Fibroblast of mammary gland (primary cell): ENCODE results near the gene RGS2.
A peak's percentile ranks its signal among the peaks of the same experiment; 100 is the strongest.

ENCODE experiments used
- DNase-seq: peaks from one replicate; pipeline ENCODE4 v3.0.0-alpha.2; 2010; ENCODE audit warnings: low read depth
- H3K4me3 ChIP-seq: 2 replicates; pipeline ENCODE4 v1.5.1; 2011; ENCODE audit warnings: low read depth, mild to moderate bottlenecking, low read length, moderate library complexity; ENCODE audit not compliant: control insufficient read depth
- CTCF ChIP-seq: conservative IDR thresholded peaks from 2 replicates; pipeline ENCODE4 v1.5.1; 2011; ENCODE audit warnings: low read depth, low read length, inconsistent platforms; ENCODE audit not compliant: control insufficient read depth, insufficient read depth

RGS2 gene

GRCh38 chr1:192835116-192835515 lies 26.3 kb downstream of the RGS2 start:
- no peak for DNase-seq
- no peak overlapping the region for H3K4me3 ChIP-seq
- no peak for TF ChIP-seq CTCF

- no peak overlapping the region for H3K4me3 ChIP-seq
- TF ChIP-seq CTCF, result no peak
- DNase-seq, result no peak
Observed at GRCh38 chr1:192839162-192840066, 30.6 kb downstream of the RGS2 start.

- no peak overlapping the region for H3K4me3 ChIP-seq
- no peak for DNase-seq
- TF ChIP-seq CTCF, result no peak
Observed at GRCh38 chr1:192844360-192844759, 35.5 kb downstream of the RGS2 start.

- peak; percentile 46 for DNase-seq
- H3K4me3 ChIP-seq, result no peak overlapping the region
- no peak for TF ChIP-seq CTCF
Observed at GRCh38 chr1:192846950-192847349, 38.1 kb downstream of the RGS2 start.

GRCh38 chr1:192849011-192849410 lies 40.2 kb downstream of the RGS2 start:
- no peak for TF ChIP-seq CTCF
- no peak for DNase-seq
- no peak overlapping the region for H3K4me3 ChIP-seq

GRCh38 chr1:192849442-192849841 lies 40.6 kb downstream of the RGS2 start:
- no peak overlapping the region for H3K4me3 ChIP-seq
- TF ChIP-seq CTCF, result no peak
- DNase-seq, result no peak
